Nucleus accumbens (tissue), 56 donors: Measurements from ENCODE around the gene PGM5.
"Not testable (repeated sequence)": the region's sequence is repeated elsewhere in the genome, so short reads cannot be mapped to it uniquely, and the experiment has no call there.

ENCODE experiments used
- DNase-seq, 56 donors: peaks; one replicate each; lab custom pipeline; 2025; lab: John Stamatoyannopoulos, UW

Gene PGM5

GRCh38 chr9:68356380-68357118 is at the start of gene PGM5:
PGM5 (plus strand) TSS chr9:68356611; CDS start chr9:68357128, 517 bp downstream.
- not testable (repeated sequence) for DNase-seq

GRCh38 chr9:68307127-68307526 is 49.3 kb upstream of the PGM5 start:
- not testable (repeated sequence) for DNase-seq

- DNase-seq: not testable (repeated sequence)
Measured at GRCh38 chr9:68307654-68308053, 48.8 kb upstream of the PGM5 start.

DNA sequence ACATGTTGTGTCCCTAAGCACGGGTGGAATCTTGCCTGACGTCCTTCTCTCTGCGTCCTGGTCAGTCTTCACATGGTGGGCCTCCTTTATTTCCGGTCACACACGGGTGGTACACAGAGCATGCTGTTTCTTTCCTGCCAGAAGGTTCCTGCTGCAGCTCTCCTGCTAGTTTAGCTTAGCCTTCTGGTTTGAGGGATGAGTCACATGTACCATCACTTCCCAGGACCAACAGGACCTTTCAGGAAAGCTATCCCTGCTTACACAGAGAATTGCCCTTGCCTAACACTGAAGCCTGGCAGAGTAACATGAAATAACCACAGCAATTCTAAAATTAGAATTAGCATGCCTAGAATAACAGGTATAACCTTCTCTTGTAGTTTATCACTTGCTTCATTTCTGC is 45.2 kb upstream of the PGM5 start:
- DNase-seq: not testable (repeated sequence)

- DNase-seq: not testable (repeated sequence)
Measured at GRCh38 chr9:68318209-68318608, 38.2 kb upstream of the PGM5 start.

- DNase-seq: not testable (repeated sequence)
Measured at GRCh38 chr9:68323749-68324148, 32.7 kb upstream of the PGM5 start.

GRCh38 chr9:68324518-68324917 is 31.9 kb upstream of the PGM5 start:
- not testable (repeated sequence) for DNase-seq

GRCh38 chr9:68329106-68329505 is 27.3 kb upstream of the PGM5 start:
- not testable (repeated sequence) for DNase-seq

GRCh38 chr9:68330531-68331173 is 25.8 kb upstream of the PGM5 start:
- not testable (repeated sequence) for DNase-seq

DNA sequence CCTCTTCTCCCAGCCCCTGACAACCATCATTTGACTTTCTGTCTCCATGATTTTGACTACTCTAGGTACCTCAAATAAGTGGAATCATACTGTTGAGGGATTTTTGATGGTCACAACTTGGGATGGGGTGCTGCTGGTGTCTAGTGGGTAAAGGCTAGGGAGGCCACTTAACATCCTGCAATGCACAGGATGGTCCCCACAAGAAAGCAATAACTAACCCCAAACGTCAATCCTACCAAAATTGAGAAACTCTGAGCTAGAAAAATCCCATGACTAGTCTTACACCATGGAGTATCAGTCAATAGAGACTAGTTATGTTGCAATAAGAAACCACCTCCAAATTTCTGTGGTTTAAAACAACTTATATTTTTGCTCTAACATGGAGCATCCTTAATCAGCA is 24.3 kb upstream of the PGM5 start:
- not testable (repeated sequence) for DNase-seq

GRCh38 chr9:68335935-68336334 is 20.5 kb upstream of the PGM5 start:
- not testable (repeated sequence) for DNase-seq

DNA sequence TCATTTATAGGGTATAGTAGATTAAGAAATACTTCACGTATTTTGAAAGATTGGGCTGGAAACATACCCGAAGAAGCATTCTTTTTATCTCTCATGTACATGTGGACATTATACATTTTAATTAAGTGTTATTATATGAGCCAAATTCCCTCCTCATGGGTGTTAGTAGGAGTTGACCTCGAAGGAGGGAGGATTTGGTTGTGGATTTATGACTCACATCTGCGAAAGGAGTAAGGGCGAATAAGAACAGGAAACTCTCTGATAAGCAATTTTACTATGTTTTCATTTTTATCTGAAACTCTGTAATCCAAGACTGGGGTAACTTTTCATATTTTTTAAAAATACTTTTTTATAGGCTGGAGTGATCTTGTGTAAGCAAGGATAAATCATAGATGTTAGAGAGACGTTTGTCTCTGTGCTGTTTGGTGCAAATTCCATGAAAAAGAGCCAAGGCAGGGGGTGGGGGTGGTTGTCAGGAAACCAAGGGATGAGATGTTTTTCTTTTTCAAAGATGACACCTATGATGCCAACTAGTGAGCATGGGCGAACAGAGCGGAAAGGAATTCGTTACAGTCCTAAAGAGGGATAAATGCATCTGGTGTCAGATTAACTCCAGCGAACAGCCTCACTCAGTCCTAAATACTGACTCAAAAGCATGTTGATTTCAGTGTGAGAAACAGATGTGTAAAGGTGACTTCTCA is 19.6 kb upstream of the PGM5 start:
- DNase-seq: not testable (repeated sequence)

- DNase-seq: not testable (repeated sequence)
Measured at GRCh38 chr9:68338000-68338399, 18.4 kb upstream of the PGM5 start.

DNA sequence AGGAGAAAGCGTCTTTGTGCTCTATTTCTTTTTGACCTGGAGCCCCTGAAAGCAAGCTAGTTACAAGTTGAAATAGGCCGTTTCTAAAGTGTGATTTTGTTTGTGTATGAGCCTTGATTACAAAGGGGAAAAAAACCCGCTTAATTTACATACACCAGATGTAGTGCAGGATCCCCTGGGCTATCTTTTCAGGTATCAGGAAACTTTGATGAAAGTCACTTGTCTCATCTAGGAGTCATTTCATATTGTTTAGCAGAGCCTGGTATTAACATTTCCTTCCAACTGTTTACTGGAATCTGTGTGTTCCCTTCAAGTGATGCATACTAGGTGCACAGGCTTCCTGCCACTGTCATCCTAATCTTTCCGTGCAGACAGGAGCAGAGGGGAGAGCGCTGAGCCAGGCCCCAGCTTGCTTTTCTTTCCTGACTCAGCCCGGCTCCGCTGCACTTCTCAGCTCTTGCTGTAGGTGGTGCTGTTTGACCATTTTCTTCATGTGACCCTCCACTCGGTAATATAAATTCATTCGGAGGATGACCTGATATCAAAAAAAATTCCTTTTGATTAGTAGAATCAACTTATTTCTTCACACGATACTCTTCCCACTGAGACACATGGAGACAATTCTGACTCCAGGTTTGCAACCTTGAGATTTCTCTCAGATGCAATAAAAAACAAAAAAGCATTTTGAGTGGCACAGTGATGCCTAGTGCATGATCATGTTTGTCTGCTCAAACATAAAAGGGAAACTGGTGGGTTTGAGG is 14.0 kb upstream of the PGM5 start:
- DNase-seq: not testable (repeated sequence)

DNA sequence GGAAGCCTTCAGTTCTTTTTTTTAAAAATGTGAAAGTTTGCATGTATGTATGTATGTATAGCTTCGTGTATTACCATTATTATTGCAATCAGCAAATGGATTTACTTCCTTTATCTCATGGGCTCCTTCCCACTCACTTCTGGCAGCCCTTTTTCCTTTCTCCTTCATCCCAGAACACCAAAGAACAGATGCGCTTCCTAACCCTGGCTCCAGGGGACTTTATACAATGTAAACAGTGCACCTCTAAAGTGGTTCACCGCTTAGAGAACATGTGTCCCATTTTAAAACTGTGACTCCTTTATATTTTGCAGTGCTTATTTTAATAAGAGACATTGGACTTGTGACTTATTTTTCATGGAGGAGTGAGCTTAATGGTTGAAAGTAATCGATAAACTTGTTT is 13.2 kb upstream of the PGM5 start:
- DNase-seq: not testable (repeated sequence)

- DNase-seq: not testable (repeated sequence)
Measured at GRCh38 chr9:68343992-68344391, 12.4 kb upstream of the PGM5 start.

DNA sequence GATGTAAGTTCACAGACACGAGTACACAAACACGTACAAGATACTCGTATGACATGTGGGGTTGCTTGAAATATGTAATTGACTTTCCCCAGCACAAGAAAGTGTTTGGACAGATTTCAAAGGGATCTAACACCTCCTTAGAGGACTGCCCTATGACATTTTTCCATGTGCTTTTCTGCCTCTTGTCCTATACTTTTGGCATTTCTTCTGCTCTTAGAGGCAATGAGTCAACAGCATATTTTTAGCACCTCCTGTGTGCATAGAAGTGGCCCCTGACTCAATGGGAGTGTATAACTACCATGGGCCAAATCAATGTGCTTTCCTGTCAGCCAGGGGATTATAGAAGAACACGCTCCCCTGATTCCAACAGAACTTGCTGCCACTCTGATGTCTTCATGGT is 4.7 kb upstream of the PGM5 start:
- not testable (repeated sequence) for DNase-seq

DNA sequence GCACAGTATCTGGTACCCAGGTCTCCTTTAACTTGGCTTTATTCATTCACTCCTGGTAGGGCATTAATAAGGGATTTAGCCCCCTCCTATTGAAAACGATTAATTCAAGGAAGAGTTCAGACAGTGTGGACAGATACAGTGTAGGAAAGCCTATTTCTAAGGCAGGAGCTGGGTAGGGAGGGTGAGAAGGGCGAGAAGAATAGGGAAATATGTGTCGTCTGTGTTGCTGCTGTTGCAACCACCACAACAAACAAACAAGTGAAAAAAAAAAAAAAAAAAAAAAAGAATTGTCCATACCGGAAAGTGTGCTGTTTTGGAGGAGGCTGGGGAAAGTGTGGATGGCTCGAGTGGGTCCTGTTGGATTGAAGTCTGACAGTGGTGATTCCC is 425 bp upstream of the PGM5 start:
- not testable (repeated sequence) for DNase-seq

DNA sequence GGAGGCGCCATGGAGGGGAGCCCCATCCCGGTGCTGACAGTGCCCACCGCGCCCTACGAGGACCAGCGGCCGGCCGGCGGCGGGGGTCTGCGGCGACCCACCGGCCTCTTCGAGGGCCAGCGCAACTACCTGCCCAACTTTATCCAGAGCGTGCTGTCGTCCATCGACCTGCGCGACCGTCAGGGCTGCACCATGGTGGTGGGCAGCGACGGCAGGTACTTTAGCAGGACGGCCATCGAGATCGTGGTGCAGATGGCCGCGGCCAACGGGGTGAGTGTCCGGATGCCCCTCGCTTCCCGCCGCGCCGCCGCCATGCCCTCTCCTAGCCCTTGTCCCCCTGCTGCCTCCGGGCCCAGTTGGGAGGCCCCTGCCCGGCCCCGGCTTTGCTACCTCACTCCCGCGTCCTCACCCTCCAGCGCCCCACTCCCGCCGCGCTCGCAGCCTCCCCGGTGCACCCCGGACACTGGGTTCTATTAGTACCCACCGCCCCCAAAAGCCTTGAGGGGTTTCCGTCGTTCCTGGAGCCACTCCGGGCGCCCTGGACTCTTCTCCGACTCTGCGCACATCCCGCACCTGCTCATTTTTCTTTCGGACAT is 806 bp downstream of the PGM5 start:
- not testable (repeated sequence) for DNase-seq

GRCh38 chr9:68366933-68367547 is 10.6 kb downstream of the PGM5 start:
- DNase-seq: not testable (repeated sequence)
